H1 (cell line): ENCODE results near the gene MRPL17. TPM values are rescaled to one million over a fixed set of nuclear protein-coding genes. Genes with fewer than 3 reads are reported as not detected.

ENCODE experiments used
- BCL11A ChIP-seq, 2 experiments: IDR thresholded peaks; one replicate each; pipeline ENCODE4 v1.6.1; 2011; ENCODE audit warnings: low read depth in 2 of 2, low read length in 2 of 2, mild to moderate bottlenecking in 2 of 2
- CREB1 ChIP-seq: IDR thresholded peaks from 2 replicates; pipeline ENCODE4 v1.6.1; 2012; ENCODE audit warnings: inconsistent platforms
- EGR1 ChIP-seq: IDR thresholded peaks from 2 replicates; pipeline ENCODE4 v1.6.1; 2011; ENCODE audit warnings: low read depth, low read length, borderline replicate concordance
- EP300 ChIP-seq, 2 experiments: IDR thresholded peaks; 1 replicate in 1 of 2; 2 replicates in 1 of 2; pipeline ENCODE4 v1.6.1; 2011 to 2012; ENCODE audit warnings: low read depth in 2 of 2, low read length in 2 of 2, mild to moderate bottlenecking in 2 of 2, borderline replicate concordance in 1 of 2, inconsistent platforms in 1 of 2, moderate library complexity in 1 of 2
- EZH2 ChIP-seq: fragments of 200-600 bp; sonication (generic); IDR thresholded peaks from 2 replicates; pipeline ENCODE4 v1.7.1; 2012; ENCODE audit warnings: low read depth, mild to moderate bottlenecking, moderate library complexity, low read length, inconsistent platforms; ENCODE audit not compliant: severe bottlenecking
- GABPA ChIP-seq: IDR thresholded peaks from 2 replicates; pipeline ENCODE4 v1.6.1; 2011; ENCODE audit warnings: mild to moderate bottlenecking, low read length, moderate library complexity, borderline replicate concordance; ENCODE audit not compliant: insufficient read depth
- GTF2F1 ChIP-seq: IDR thresholded peaks from 2 replicates; pipeline ENCODE4 v1.6.1; 2012; ENCODE audit warnings: low read depth, low read length, improper control_type of control experiment, borderline replicate concordance
- KDM1A ChIP-seq: fragments of 200-600, 300-600 bp; sonication (generic); IDR thresholded peaks from 2 replicates; pipeline ENCODE4 v1.7.1; 2016; ENCODE audit warnings: mild to moderate bottlenecking, low read length, borderline replicate concordance
- RAD21 ChIP-seq, 2 experiments: IDR thresholded peaks in 1 of 2; conservative IDR thresholded peaks in 1 of 2; 2 replicates each; pipeline ENCODE4 v1.6.1; 2011; ENCODE audit warnings: low read depth in 2 of 2, low read length in 2 of 2, improper control_type of control experiment in 1 of 2, inconsistent platforms in 1 of 2, mild to moderate bottlenecking in 1 of 2, moderate library complexity in 1 of 2
- RFX5 ChIP-seq: IDR thresholded peaks from 2 replicates; pipeline ENCODE4 v1.6.1; 2011; ENCODE audit warnings: low read depth, low read length, improper control_type of control experiment, borderline replicate concordance
- TAF1 ChIP-seq: IDR thresholded peaks from 2 replicates; pipeline ENCODE4 v1.6.1; 2011; ENCODE audit warnings: mild to moderate bottlenecking, low read depth, low read length
- TBP ChIP-seq: IDR thresholded peaks from 2 replicates; pipeline ENCODE4 v1.6.1; 2011; ENCODE audit warnings: low read depth, low read length, improper control_type of control experiment
- ZNF274 ChIP-seq: IDR thresholded peaks from 2 replicates; pipeline ENCODE4 v1.7.0; 2012; ENCODE audit warnings: low read length, borderline replicate concordance; ENCODE audit errors: extremely low read depth
- polyA plus RNA-seq, 7 experiments: library from polyadenylated mRNA; depleted of rRNA in 3 of 7; stranded (reverse) in 5 of 7; unstranded in 2 of 7; fragments of >200 nt in 5 of 7; fragments of 200-250 nt in 2 of 7; gene quantifications; 1 replicate in 5 of 7; 2 replicates in 1 of 7; 4 replicates in 1 of 7; pipeline versions ENCODE4 v1.2.1 to v1.2.3, GENCODE V29; 2011 to 2013; ENCODE audit warnings: missing spikeins in 2 of 7, mixed read lengths in 2 of 7
- total RNA-seq: library from RNA; stranded (reverse); fragmentation: NEBNext Ultra II Directional; extraction: Animal tissue kit (Norgen Biotek cat#: 25700); gene quantifications from 2 replicates; pipeline ENCODE4 v1.2.1, GENCODE V29; 2021
- TF ChIP-seq, protein P1 (sequence below): IDR thresholded peaks from 2 replicates; pipeline ENCODE4 v1.6.1; 2011; ENCODE audit warnings: low read length, improper control_type of control experiment
- TF ChIP-seq, protein P2 (sequence below): IDR thresholded peaks from 2 replicates; pipeline ENCODE4 v1.6.1; 2012; ENCODE audit warnings: low read length, inconsistent platforms
- TF ChIP-seq, protein P3 (sequence below): IDR thresholded peaks from 2 replicates; pipeline ENCODE4 v1.6.1; 2012; ENCODE audit warnings: inconsistent platforms

Gene MRPL17
- total and polyA plus RNA-seq, 2 of the 8 experiments (the other 6 are each of a cell fraction or from before 2014, with no cell fraction given), result 55.7 to 70.5 TPM

DNA sequence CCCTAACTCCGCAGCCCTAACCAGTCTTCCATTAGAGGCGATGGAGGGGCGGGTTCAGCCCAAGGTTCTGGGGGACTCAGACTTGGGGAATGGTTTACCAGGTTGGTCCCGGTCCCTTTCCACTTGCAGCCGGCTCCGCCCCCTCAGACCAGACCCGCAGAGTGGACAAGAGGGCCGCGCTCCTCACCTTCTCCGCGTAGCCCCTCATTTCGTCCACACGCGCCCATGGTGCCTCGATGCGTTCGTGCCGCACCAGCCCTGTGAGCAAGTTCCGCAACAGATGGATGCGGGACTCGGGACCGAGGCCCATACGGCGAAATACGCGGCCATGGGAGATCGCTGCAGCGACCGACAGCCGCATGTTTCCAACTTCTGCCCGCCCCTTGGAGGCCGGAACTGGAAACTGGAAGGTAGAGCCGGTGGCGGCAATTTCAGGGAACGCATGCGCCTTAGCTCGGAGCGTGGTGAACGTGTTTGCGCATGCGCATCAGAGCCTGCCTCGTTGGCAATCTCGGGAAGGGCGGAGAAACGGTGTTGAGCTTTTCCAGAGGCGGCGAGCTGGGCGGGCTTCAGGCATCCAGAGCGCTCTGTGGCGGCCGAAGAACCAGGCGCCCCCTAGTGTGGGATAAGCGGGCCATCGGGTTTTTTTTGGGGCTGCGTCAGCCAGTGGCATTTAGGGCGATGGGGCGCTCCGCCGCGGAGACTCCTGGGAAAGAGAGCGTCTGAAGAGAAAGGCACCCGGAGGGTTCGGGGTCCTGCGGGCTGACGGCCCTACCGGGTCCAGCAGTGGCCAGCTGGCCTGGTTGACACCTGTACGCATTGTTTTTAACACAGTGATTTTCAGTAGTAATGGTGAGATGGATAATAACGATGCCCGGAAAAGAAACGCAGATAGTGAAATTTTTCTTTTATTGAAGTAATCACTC, at the start of gene MRPL17 (continued):
- TF ChIP-seq, protein P1, sequence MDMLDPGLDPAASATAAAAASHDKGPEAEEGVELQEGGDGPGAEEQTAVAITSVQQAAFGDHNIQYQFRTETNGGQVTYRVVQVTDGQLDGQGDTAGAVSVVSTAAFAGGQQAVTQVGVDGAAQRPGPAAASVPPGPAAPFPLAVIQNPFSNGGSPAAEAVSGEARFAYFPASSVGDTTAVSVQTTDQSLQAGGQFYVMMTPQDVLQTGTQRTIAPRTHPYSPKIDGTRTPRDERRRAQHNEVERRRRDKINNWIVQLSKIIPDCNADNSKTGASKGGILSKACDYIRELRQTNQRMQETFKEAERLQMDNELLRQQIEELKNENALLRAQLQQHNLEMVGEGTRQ, result no peak
- TF ChIP-seq ZNF274, result no peak
- no peak for TF ChIP-seq GABPA
- TF ChIP-seq, protein P2, sequence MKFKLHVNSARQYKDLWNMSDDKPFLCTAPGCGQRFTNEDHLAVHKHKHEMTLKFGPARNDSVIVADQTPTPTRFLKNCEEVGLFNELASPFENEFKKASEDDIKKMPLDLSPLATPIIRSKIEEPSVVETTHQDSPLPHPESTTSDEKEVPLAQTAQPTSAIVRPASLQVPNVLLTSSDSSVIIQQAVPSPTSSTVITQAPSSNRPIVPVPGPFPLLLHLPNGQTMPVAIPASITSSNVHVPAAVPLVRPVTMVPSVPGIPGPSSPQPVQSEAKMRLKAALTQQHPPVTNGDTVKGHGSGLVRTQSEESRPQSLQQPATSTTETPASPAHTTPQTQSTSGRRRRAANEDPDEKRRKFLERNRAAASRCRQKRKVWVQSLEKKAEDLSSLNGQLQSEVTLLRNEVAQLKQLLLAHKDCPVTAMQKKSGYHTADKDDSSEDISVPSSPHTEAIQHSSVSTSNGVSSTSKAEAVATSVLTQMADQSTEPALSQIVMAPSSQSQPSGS, result no peak
- TF ChIP-seq RAD21 (IDR thresholded peaks at IDR 0.05 in 1 of 2, conservative IDR thresholded peaks at IDR 0.05 in 1 of 2; ENCODE audit: low read depth in 2 of 2, low read length in 2 of 2), result peak; percentile 61 to 64; a peak in 3 of 4 replicates
- TF ChIP-seq EP300 (IDR thresholded peaks at IDR 0.05; ENCODE audit: borderline replicate concordance in 1 of 2, low read depth in 2 of 2, low read length in 2 of 2), result no peak
- 0 out of 2 replicates have a peak, but pooled peaks have one; percentile 22 for TF ChIP-seq CREB1
- no peak for TF ChIP-seq KDM1A
- TF ChIP-seq, protein P3, sequence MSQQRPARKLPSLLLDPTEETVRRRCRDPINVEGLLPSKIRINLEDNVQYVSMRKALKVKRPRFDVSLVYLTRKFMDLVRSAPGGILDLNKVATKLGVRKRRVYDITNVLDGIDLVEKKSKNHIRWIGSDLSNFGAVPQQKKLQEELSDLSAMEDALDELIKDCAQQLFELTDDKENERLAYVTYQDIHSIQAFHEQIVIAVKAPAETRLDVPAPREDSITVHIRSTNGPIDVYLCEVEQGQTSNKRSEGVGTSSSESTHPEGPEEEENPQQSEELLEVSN, result peak; percentile 99
- TF ChIP-seq GTF2F1, result no peak
- TF ChIP-seq TAF1, result peak; percentile 94
- no peak for TF ChIP-seq EGR1
- no peak for TF ChIP-seq RFX5
- TF ChIP-seq EZH2, result no peak
- no peak for TF ChIP-seq BCL11A (IDR thresholded peaks at IDR 0.05; ENCODE audit: low read depth in 2 of 2, low read length in 2 of 2)
- peak; percentile 78 for TF ChIP-seq TBP
- TF ChIP-seq, all 59 proteins: peak for 25
